ENCODE measurements around the gene ASPM. TPM values are rescaled to one million over a fixed set of nuclear protein-coding genes. Genes with fewer than 3 reads are reported as not detected.

ASPM gene
- total RNA-seq: 43.0 and 43.6 TPM in 2 replicates

- Mint-ChIP-seq H3K27ac (peak within 1 kb of the TSS; percentile 97), H3K27me3 (ENCODE audit: low read depth) (no peaks in the 10 kb centered on the region), H3K9me3 (no peaks in the 10 kb centered on the region), H3K36me3 (ENCODE audit: low read depth) (peaks cover 25% of the 10 kb centered on the region), H3K4me3 (ENCODE audit: low read depth) (peak within 1 kb of the TSS; percentile 89), H3K4me1 (ENCODE audit: low read depth) (peaks cover 31% of the 10 kb centered on the region)
- intact Hi-C loops (cut with micrococcal nuclease): loop anchor here (5.0 kb wide), 2 partner anchors 44 to 631 kb away; partner anchors contain the start of gene DENND1B
- peak; percentile 94 for DNase-seq (ENCODE audit: low spot score)
Measured at GRCh38 chr1:197146101-197147095, at the start of gene ASPM. Gene ASPM (minus strand): TSS chr1:197146669. CDS start chr1:197146437, 232 bp downstream.

- DNase-seq (ENCODE audit: low spot score): no peak
- Mint-ChIP-seq H3K4me3 (ENCODE audit: low read depth) (no peak overlapping the region), H3K4me1 (ENCODE audit: low read depth) (peaks cover 48% of the 10 kb centered on the region), H3K9me3 (no peaks in the 10 kb centered on the region), H3K27me3 (ENCODE audit: low read depth) (no peaks in the 10 kb centered on the region), H3K36me3 (ENCODE audit: low read depth) (peaks cover 23% of the 10 kb centered on the region), H3K27ac (no peak overlapping the region)
- intact Hi-C loops (cut with micrococcal nuclease): no loop called here
Measured at GRCh38 chr1:197195100-197195499, 48.6 kb upstream of the ASPM start.

GRCh38 chr1:197184190-197184589 lies 37.7 kb upstream of the ASPM start:
- H3K27me3 Mint-ChIP-seq (ENCODE audit: low read depth): no peaks in the 10 kb centered on the region
- intact Hi-C loops (cut with micrococcal nuclease): no loop called here
- peaks cover 62% of the 10 kb centered on the region for H3K36me3 Mint-ChIP-seq (ENCODE audit: low read depth)
- H3K27ac Mint-ChIP-seq: no peak overlapping the region
- H3K4me3 Mint-ChIP-seq (ENCODE audit: low read depth): no peak overlapping the region
- H3K4me1 Mint-ChIP-seq (ENCODE audit: low read depth): peaks cover 6% of the 10 kb centered on the region
- peaks cover 5% of the 10 kb centered on the region for H3K9me3 Mint-ChIP-seq
- DNase-seq (ENCODE audit: low spot score): no peak

GRCh38 chr1:197183195-197183748 lies 36.8 kb upstream of the ASPM start:
- H3K36me3 Mint-ChIP-seq (ENCODE audit: low read depth): peaks cover 65% of the 10 kb centered on the region
- intact Hi-C loops (cut with micrococcal nuclease): no loop called here
- no peaks in the 10 kb centered on the region for H3K27me3 Mint-ChIP-seq (ENCODE audit: low read depth)
- H3K27ac Mint-ChIP-seq: no peak overlapping the region
- no peak for DNase-seq (ENCODE audit: low spot score)
- H3K4me3 Mint-ChIP-seq (ENCODE audit: low read depth): no peak overlapping the region
- H3K4me1 Mint-ChIP-seq (ENCODE audit: low read depth): peaks cover 9% of the 10 kb centered on the region
- peaks cover 5% of the 10 kb centered on the region for H3K9me3 Mint-ChIP-seq

- peaks cover 5% of the 10 kb centered on the region for H3K9me3 Mint-ChIP-seq
- peaks cover 9% of the 10 kb centered on the region for H3K4me1 Mint-ChIP-seq (ENCODE audit: low read depth)
- DNase-seq (ENCODE audit: low spot score): no peak
- H3K27me3 Mint-ChIP-seq (ENCODE audit: low read depth): no peaks in the 10 kb centered on the region
- H3K36me3 Mint-ChIP-seq (ENCODE audit: low read depth): peaks cover 60% of the 10 kb centered on the region
- no peak overlapping the region for H3K27ac Mint-ChIP-seq
- intact Hi-C loops (cut with micrococcal nuclease): no loop called here
- H3K4me3 Mint-ChIP-seq (ENCODE audit: low read depth): no peak overlapping the region
Measured at GRCh38 chr1:197182716-197183115, 36.2 kb upstream of the ASPM start.

- H3K9me3 Mint-ChIP-seq: peaks cover 5% of the 10 kb centered on the region
- no peak overlapping the region for H3K4me3 Mint-ChIP-seq (ENCODE audit: low read depth)
- peaks cover 9% of the 10 kb centered on the region for H3K4me1 Mint-ChIP-seq (ENCODE audit: low read depth)
- no peak overlapping the region for H3K27ac Mint-ChIP-seq
- intact Hi-C loops (cut with micrococcal nuclease): no loop called here
- H3K36me3 Mint-ChIP-seq (ENCODE audit: low read depth): peaks cover 56% of the 10 kb centered on the region
- no peak for DNase-seq (ENCODE audit: low spot score)
- no peaks in the 10 kb centered on the region for H3K27me3 Mint-ChIP-seq (ENCODE audit: low read depth)
Measured at GRCh38 chr1:197181982-197182381, 35.5 kb upstream of the ASPM start.

GRCh38 chr1:197180252-197180878 lies 33.9 kb upstream of the ASPM start:
- no peak for DNase-seq (ENCODE audit: low spot score)
- Mint-ChIP-seq H3K27me3 (ENCODE audit: low read depth) (no peaks in the 10 kb centered on the region), H3K36me3 (ENCODE audit: low read depth) (peaks cover 47% of the 10 kb centered on the region)

GRCh38 chr1:197178998-197179397 lies 32.5 kb upstream of the ASPM start:
- H3K4me1 Mint-ChIP-seq (ENCODE audit: low read depth): peaks cover 6% of the 10 kb centered on the region
- no peak for DNase-seq (ENCODE audit: low spot score)
- H3K27ac Mint-ChIP-seq: no peak overlapping the region
- intact Hi-C loops (cut with micrococcal nuclease): no loop called here
- H3K4me3 Mint-ChIP-seq (ENCODE audit: low read depth): no peak overlapping the region
- H3K27me3 Mint-ChIP-seq (ENCODE audit: low read depth): no peaks in the 10 kb centered on the region
- peaks cover 51% of the 10 kb centered on the region for H3K36me3 Mint-ChIP-seq (ENCODE audit: low read depth)
- H3K9me3 Mint-ChIP-seq: no peaks in the 10 kb centered on the region

More at GRCh38 chr1:197180252-197180878, 33.9 kb upstream of the ASPM start:
- Mint-ChIP-seq H3K4me3 (ENCODE audit: low read depth) (no peak overlapping the region), H3K4me1 (ENCODE audit: low read depth) (peaks cover 4% of the 10 kb centered on the region), H3K9me3 (no peaks in the 10 kb centered on the region), H3K27ac (no peak overlapping the region)
- intact Hi-C loops (cut with micrococcal nuclease): loop anchor here (1.0 kb wide), 1 partner anchor 177 kb away; no protein-coding TSS in a partner anchor

- Mint-ChIP-seq H3K9me3 (no peaks in the 10 kb centered on the region), H3K27me3 (ENCODE audit: low read depth) (no peaks in the 10 kb centered on the region), H3K4me3 (ENCODE audit: low read depth) (no peak overlapping the region), H3K4me1 (ENCODE audit: low read depth) (peaks cover 10% of the 10 kb centered on the region), H3K36me3 (ENCODE audit: low read depth) (peaks cover 55% of the 10 kb centered on the region), H3K27ac (no peak overlapping the region)
- intact Hi-C loops (cut with micrococcal nuclease): no loop called here
- no peak for DNase-seq (ENCODE audit: low spot score)
Measured at GRCh38 chr1:197174818-197175217, 28.3 kb upstream of the ASPM start.

- Mint-ChIP-seq H3K27me3 (ENCODE audit: low read depth) (no peaks in the 10 kb centered on the region), H3K4me1 (ENCODE audit: low read depth) (peaks cover 7% of the 10 kb centered on the region), H3K4me3 (ENCODE audit: low read depth) (no peak overlapping the region), H3K9me3 (no peaks in the 10 kb centered on the region), H3K27ac (no peak overlapping the region), H3K36me3 (ENCODE audit: low read depth) (peaks cover 49% of the 10 kb centered on the region)
- intact Hi-C loops (cut with micrococcal nuclease): no loop called here
- DNase-seq (ENCODE audit: low spot score): no peak
Measured at GRCh38 chr1:197173571-197174507, 27.4 kb upstream of the ASPM start.

GRCh38 chr1:197171531-197171930 lies 25.1 kb upstream of the ASPM start:
- intact Hi-C loops (cut with micrococcal nuclease): no loop called here
- Mint-ChIP-seq H3K27ac (no peak overlapping the region), H3K4me1 (ENCODE audit: low read depth) (peaks cover 7% of the 10 kb centered on the region), H3K4me3 (ENCODE audit: low read depth) (no peak overlapping the region), H3K27me3 (ENCODE audit: low read depth) (no peaks in the 10 kb centered on the region), H3K36me3 (ENCODE audit: low read depth) (peaks cover 47% of the 10 kb centered on the region), H3K9me3 (no peaks in the 10 kb centered on the region)
- no peak for DNase-seq (ENCODE audit: low spot score)

GRCh38 chr1:197170538-197170937 lies 24.1 kb upstream of the ASPM start:
- Mint-ChIP-seq H3K27me3 (ENCODE audit: low read depth) (no peaks in the 10 kb centered on the region), H3K27ac (no peak overlapping the region), H3K36me3 (ENCODE audit: low read depth) (peaks cover 45% of the 10 kb centered on the region), H3K4me3 (ENCODE audit: low read depth) (no peak overlapping the region), H3K9me3 (no peaks in the 10 kb centered on the region), H3K4me1 (ENCODE audit: low read depth) (peaks cover 7% of the 10 kb centered on the region)
- DNase-seq (ENCODE audit: low spot score): no peak
- intact Hi-C loops (cut with micrococcal nuclease): no loop called here
